GM19452 (cell line): Measurements from ENCODE around the gene SLC9A7.
"Not testable (repeated sequence)": the region's sequence is repeated elsewhere in the genome, so short reads cannot be mapped to it uniquely, and the experiment has no call there.

ENCODE experiments used
- ATAC-seq: cut with Tn5 transposase; IDR thresholded peaks from one replicate; pipeline ENCODE4 v1.9.1; 2021; ENCODE audit not compliant: unreplicated experiment

SLC9A7 gene

GRCh38 chrX:46758956-46759644 lies at the start of gene SLC9A7:
TSS of gene SLC9A7 (minus strand) at chrX:46759118. CDS start at chrX:46759029, 89 bp downstream.
- peak; percentile 77 for ATAC-seq

- no peak for ATAC-seq
These were observed 46.4 kb upstream of the SLC9A7 start for GRCh38 chrX:46805270-46805669.

- no peak for ATAC-seq
These were observed 44.2 kb upstream of the SLC9A7 start for GRCh38 chrX:46803140-46803539.

- ATAC-seq, result no peak
These were observed 37.8 kb upstream of the SLC9A7 start for GRCh38 chrX:46796574-46797191.

- ATAC-seq, result no peak
These were observed 34.6 kb upstream of the SLC9A7 start for GRCh38 chrX:46793386-46794143.

- ATAC-seq, result peak; percentile 5
These were observed 33.9 kb upstream of the SLC9A7 start for GRCh38 chrX:46792810-46793188.

- peak; percentile 72 for ATAC-seq
These were observed 33.2 kb upstream of the SLC9A7 start for GRCh38 chrX:46791927-46792809.

GRCh38 chrX:46788902-46789301 lies 30.0 kb upstream of the SLC9A7 start:
- ATAC-seq, result no peak

GRCh38 chrX:46784437-46784836 lies 25.5 kb upstream of the SLC9A7 start:
- ATAC-seq, result not testable (repeated sequence)

GRCh38 chrX:46782034-46782433 lies 23.1 kb upstream of the SLC9A7 start:
- ATAC-seq, result no peak

GRCh38 chrX:46777971-46778810 lies 19.3 kb upstream of the SLC9A7 start:
- ATAC-seq, result no peak

GRCh38 chrX:46770817-46771163 lies 11.9 kb upstream of the SLC9A7 start:
- ATAC-seq, result no peak

GRCh38 chrX:46770000-46770816 lies 11.3 kb upstream of the SLC9A7 start:
- no peak for ATAC-seq

GRCh38 chrX:46762963-46763362 lies 4.0 kb upstream of the SLC9A7 start:
- ATAC-seq, result no peak

GRCh38 chrX:46759645-46759974 lies 692 bp upstream of the SLC9A7 start:
- ATAC-seq, result no peak

- peak; percentile 23 for ATAC-seq
These were observed 559 bp downstream of the SLC9A7 start for GRCh38 chrX:46758163-46758955.

GRCh38 chrX:46757593-46757992 lies 1.3 kb downstream of the SLC9A7 start:
- no peak for ATAC-seq

GRCh38 chrX:46757052-46757451 lies 1.9 kb downstream of the SLC9A7 start:
- ATAC-seq, result no peak

GRCh38 chrX:46755671-46756070 lies 3.2 kb downstream of the SLC9A7 start:
- ATAC-seq, result no peak
